Neural progenitor cell (in vitro differentiated cells): ENCODE measurements around the gene B3GALT5.

Experiments used
- CTCF ChIP-seq: fragments of 200-600 bp; sonication (generic); IDR thresholded peaks from 2 replicates; pipeline ENCODE4 v1.5.1; 2017; ENCODE audit warnings: antibody characterized with exemption, mild to moderate bottlenecking
- EZH2phosphoT487 ChIP-seq: fragments of 200-600 bp; sonication (generic); IDR thresholded peaks from 2 replicates; pipeline ENCODE4 v1.6.1; 2017; ENCODE audit warnings: antibody characterized with exemption

- TF ChIP-seq CTCF (no peak), EZH2phosphoT487 (no peak)
Measured at GRCh38 chr21:39580744-39581143, 32.0 kb upstream of the B3GALT5 start.
